K562 (cell line): Measurements from ENCODE around the gene DLX2. TPM values are rescaled to one million over a fixed set of nuclear protein-coding genes. Genes with fewer than 3 reads are reported as not detected.
A peak's percentile ranks its signal among the peaks of the same experiment; 100 is the strongest.

ENCODE experiments used
- CHAMP1 ChIP-seq: fragments of 450-650 bp; IDR thresholded peaks from 2 replicates; pipeline ENCODE4 v1.6.1; 2016; ENCODE audit warnings: mild to moderate bottlenecking
- CREB3 ChIP-seq: fragments of 450-650 bp; conservative IDR thresholded peaks from 2 replicates; pipeline ENCODE4 v1.6.1; 2016; ENCODE audit warnings: missing genetic modification characterization, low read depth, mild to moderate bottlenecking, missing compliant biosample characterization, moderate library complexity
- CTBP1 ChIP-seq: fragments of 450-650 bp; IDR thresholded peaks from 2 replicates; pipeline ENCODE4 v1.6.1; 2016; ENCODE audit warnings: borderline replicate concordance
- EP400 ChIP-seq: fragments of 450-650 bp; IDR thresholded peaks from 2 replicates; pipeline ENCODE4 v1.6.1; 2017; ENCODE audit warnings: antibody characterized with exemption, mild to moderate bottlenecking, moderate library complexity
- GATAD2B ChIP-seq: fragments of 450-650 bp; IDR thresholded peaks from 2 replicates; pipeline ENCODE4 v1.6.1; 2017; ENCODE audit warnings: mild to moderate bottlenecking, borderline replicate concordance
- HNRNPLL ChIP-seq: fragments of 200-400 bp; formaldehyde crosslinking; IDR thresholded peaks from 2 replicates; pipeline ENCODE4 v1.6.1; 2017; ENCODE audit warnings: low read length, low read depth, mild to moderate bottlenecking; ENCODE audit not compliant: poor library complexity, severe bottlenecking
- IFI16 ChIP-seq: fragments of 250-450 bp; sonication (Bioruptor Pico); IDR thresholded peaks from 2 replicates; pipeline ENCODE4 v2.1.2; 2022; ENCODE audit warnings: mild to moderate bottlenecking, inconsistent platforms
- MBD2 ChIP-seq: sonication (generic); IDR thresholded peaks from 2 replicates; pipeline ENCODE4 v1.6.1; 2016; ENCODE audit warnings: low read depth, borderline replicate concordance
- MYNN ChIP-seq, 2 experiments: sonication (generic); formaldehyde crosslinking in 1 of 2; IDR thresholded peaks; 2 replicates each; pipeline versions ENCODE4 v1.5.0 to v1.6.1; 2016 to 2020; ENCODE audit warnings: antibody characterized with exemption in 1 of 2, missing genetic modification reagents in 1 of 2
- NCOA2 ChIP-seq, 2 experiments: fragments of 450-650 bp; IDR thresholded peaks; 2 replicates each; pipeline ENCODE4 v1.6.1; 2018; ENCODE audit warnings: mild to moderate bottlenecking in 2 of 2, moderate library complexity in 1 of 2; ENCODE audit not compliant: partially characterized antibody in 2 of 2
- NFIX ChIP-seq: fragments of 250-450 bp; sonication (Bioruptor Pico); IDR thresholded peaks from 2 replicates; pipeline ENCODE4 v1.4.0; 2020; ENCODE audit warnings: low read depth, mild to moderate bottlenecking, moderate library complexity
- PHF20 ChIP-seq: fragments of 450-650 bp; IDR thresholded peaks from 2 replicates; pipeline ENCODE4 v1.6.1; 2018; ENCODE audit not compliant: partially characterized antibody
- POLR3A ChIP-seq: IDR thresholded peaks from 2 replicates; pipeline ENCODE4 v1.6.1; 2011; ENCODE audit warnings: borderline replicate concordance, mild to moderate bottlenecking, moderate library complexity; ENCODE audit not compliant: insufficient read length, insufficient read depth; ENCODE audit errors: extremely low read depth
- RBFOX2 ChIP-seq: fragments of 200-400 bp; formaldehyde crosslinking; IDR thresholded peaks from 2 replicates; pipeline ENCODE4 v1.6.1; 2017; ENCODE audit warnings: low read depth, mild to moderate bottlenecking, low read length, moderate library complexity
- RUNX1 ChIP-seq: sonication (generic); IDR thresholded peaks from 2 replicates; pipeline ENCODE4 v1.6.1; 2016; ENCODE audit warnings: antibody characterized with exemption, low read depth
- SETDB1 ChIP-seq: IDR thresholded peaks from one replicate; pipeline ENCODE4 v1.6.1; 2012; ENCODE audit warnings: low read length, control low read depth, inconsistent platforms
- SRSF3 ChIP-seq: fragments of 200-400 bp; formaldehyde crosslinking; IDR thresholded peaks from 2 replicates; pipeline ENCODE4 v1.6.1; 2016; ENCODE audit warnings: mild to moderate bottlenecking, low read length, moderate library complexity; ENCODE audit not compliant: insufficient read depth
- STAG1 ChIP-seq: sonication (generic); formaldehyde crosslinking; IDR thresholded peaks from 2 replicates; pipeline ENCODE4 v1.5.0; 2020; ENCODE audit warnings: missing genetic modification reagents, borderline replicate concordance
- ZBTB5 ChIP-seq: fragments of 450-650 bp; IDR thresholded peaks from 2 replicates; pipeline ENCODE4 v1.6.1; 2017; ENCODE audit warnings: antibody characterized with exemption
- ZFX ChIP-seq: sonication (generic); formaldehyde crosslinking; IDR thresholded peaks from 2 replicates; pipeline ENCODE4 v1.8.0; 2022; ENCODE audit warnings: mild to moderate bottlenecking, missing genetic modification reagents, moderate library complexity
- ZNF23 ChIP-seq: fragments of 250-450 bp; sonication (Bioruptor Pico); IDR thresholded peaks from 2 replicates; pipeline ENCODE4 v1.4.0; 2020; ENCODE audit warnings: mild to moderate bottlenecking
- ZNF695 ChIP-seq: fragments of 450-650 bp; formaldehyde crosslinking; IDR thresholded peaks from 2 replicates; pipeline ENCODE4 v1.4.0; 2020; ENCODE audit warnings: mild to moderate bottlenecking, moderate library complexity
- ZNF77 ChIP-seq: fragments of 250-450 bp; sonication (Bioruptor Pico); IDR thresholded peaks from 2 replicates; pipeline ENCODE4 v1.5.0; 2020
- ZNF830 ChIP-seq: fragments of 250-450 bp; sonication (Bioruptor Pico); IDR thresholded peaks from 2 replicates; pipeline ENCODE4 v1.5.0; 2021; ENCODE audit warnings: mild to moderate bottlenecking
- polyA plus RNA-seq, 8 experiments: library from polyadenylated mRNA; depleted of rRNA in 4 of 8; stranded (reverse) in 5 of 8; unstranded in 3 of 8; fragments of >200 nt; fragmentation: Nextera tagmentation in 2 of 8; fragmentation: Illumina TruSeq in 1 of 8; extraction: Ambion mirVana in 2 of 8; extraction: Trizol in 1 of 8; gene quantifications; 2 replicates each; pipeline versions ENCODE4 v1.2.1 to v1.2.3, GENCODE V29; 2011 to 2014; ENCODE audit warnings: inconsistent platforms in 1 of 8, missing spikeins in 1 of 8
- total RNA-seq, 7 experiments: library from RNA; depleted of rRNA in 6 of 7; stranded (reverse); fragments of >200 nt in 6 of 7; fragmentation: Illumina TruSeq in 2 of 7; extraction: Trizol in 2 of 7; gene quantifications; 2 replicates each; pipeline versions ENCODE4 v1.2.1 to v1.2.3, GENCODE V29; 2011 to 2021; ENCODE audit warnings: low replicate concordance in 1 of 7

Gene DLX2
- total and polyA plus RNA-seq, 9 of the 15 experiments (the other 6 are each of a cell fraction or from before 2014, with no cell fraction given): 0.14 to 4.3 (median 0.86) TPM

GRCh38 chr2:172098650-172099471, 3.8 kb downstream of the DLX2 start (continued):
- no peak for TF ChIP-seq IFI16 (CRISPR knock-in tag)
- peak; percentile 91 for TF ChIP-seq RBFOX2
- TF ChIP-seq GATAD2B: peak; percentile 98
- peak; percentile 51 for TF ChIP-seq PHF20
- TF ChIP-seq RUNX1: no peak
- peak; percentile 78 for TF ChIP-seq EP400
- no peak for TF ChIP-seq MBD2
- no peak for TF ChIP-seq NCOA2 (IDR thresholded peaks at IDR 0.05; ENCODE audit: partially characterized antibody in 2 of 2)
- peak; percentile 28; the same call in 1 of the 2 replicates for TF ChIP-seq MYNN (IDR thresholded peaks at IDR 0.05)
- TF ChIP-seq MYNN (CRISPR knock-in tag; IDR thresholded peaks at IDR 0.05): no peak
- TF ChIP-seq ZNF695: no peak
- TF ChIP-seq CTBP1: peak; percentile 98
- no peak for TF ChIP-seq CHAMP1
- no peak for TF ChIP-seq SETDB1
- no peak for TF ChIP-seq ZNF77 (CRISPR knock-in tag)
- no peak for TF ChIP-seq CREB3 (tag)
- no peak for TF ChIP-seq NFIX (CRISPR knock-in tag)
- TF ChIP-seq ZFX (CRISPR knock-in tag): peak; percentile 54
- peak; percentile 44; the same call in 1 of the 2 replicates for TF ChIP-seq ZBTB5
- no peak for TF ChIP-seq POLR3A
- no peak for TF ChIP-seq ZNF830 (CRISPR knock-in tag)
- TF ChIP-seq STAG1 (CRISPR knock-in tag): no peak
- peak; percentile 73 for TF ChIP-seq HNRNPLL
- no peak for TF ChIP-seq SRSF3
- no peak for TF ChIP-seq ZNF23 (CRISPR knock-in tag)
